Stomach (tissue), 9 donors: Measurements from ENCODE around the gene CXCR6. TPM values are rescaled to one million over a fixed set of nuclear protein-coding genes. Genes with fewer than 3 reads are reported as not detected.

ENCODE experiments used
- DNase-seq, 2 donors: peaks; one replicate each; pipeline versions ENCODE4 v3.0.0 to v3.0.0-alpha.2; 2013 to 2019
- H3K27ac ChIP-seq, 5 donors: fragments of 200-600 bp in 4 of 5; sonication (generic) in 4 of 5; one replicate each; pipeline ENCODE4 v1.5.1; 2013 to 2019; ENCODE audit warnings: mild to moderate bottlenecking in 1 of 5, moderate library complexity in 1 of 5
- H3K27me3 ChIP-seq, 3 donors: fragments of 200-600 bp; sonication (generic); one replicate each; pipeline ENCODE4 v1.5.1; 2017 to 2019; ENCODE audit warnings: mixed run types in 1 of 3
- H3K36me3 ChIP-seq, 4 donors: fragments of 200-600 bp; sonication (generic); 1 replicate in 3 of 4; 2 replicates in 1 of 4; pipeline ENCODE4 v1.5.1; 2016 to 2019
- H3K4me1 ChIP-seq, 4 donors: fragments of 200-600 bp; sonication (generic); one replicate each; pipeline ENCODE4 v1.5.1; 2016 to 2019
- H3K4me3 ChIP-seq, 4 donors: fragments of 200-600 bp; sonication (generic) in 3 of 4; one replicate each; pipeline ENCODE4 v1.5.1; 2016 to 2019; ENCODE audit warnings: mild to moderate bottlenecking in 1 of 4
- H3K9me3 ChIP-seq, 4 donors: fragments of 200-600 bp; sonication (generic); one replicate each; pipeline ENCODE4 v1.5.1; 2016 to 2019
- EP300 ChIP-seq: sonication (generic); formaldehyde crosslinking; IDR thresholded peaks from one replicate; pipeline ENCODE4 v1.6.1; 2017; ENCODE audit warnings: antibody characterized with exemption
- POLR2A ChIP-seq, 4 donors: fragments of 450-650 bp; IDR thresholded peaks; one replicate each; pipeline ENCODE4 v1.6.1; 2016; ENCODE audit warnings: antibody characterized with exemption in 4 of 4, control low read depth in 2 of 4, mild to moderate bottlenecking in 1 of 4, moderate library complexity in 1 of 4
- POLR2AphosphoS5 ChIP-seq, 3 donors: sonication (generic); formaldehyde crosslinking; IDR thresholded peaks; one replicate each; pipeline ENCODE4 v1.6.1; 2016; ENCODE audit warnings: antibody characterized with exemption in 3 of 3
- WGBS, 5 donors: extraction: QIAGEN DNeasy Blood & Tissue Kit in 3 of 5; methylation state at CpG; one replicate each; pipeline versions ENCODE4 v1.1.5 to v1.1.7; 2013 to 2018; 5-methylcytosine and 5-hydroxymethylcytosine counted together
- intact Hi-C: fragments of 100-400 bp; cut with DNase I; formaldehyde crosslinking; loops from one replicate; pipeline ENCODE4 v1.15.1; 2023; ENCODE audit warnings: low total_unique reads
- polyA plus RNA-seq, 3 donors: library from polyadenylated mRNA; stranded (reverse); fragments of 200-250 nt; gene quantifications; one replicate each; pipeline ENCODE4 v1.2.3, GENCODE V29; 2013
- total RNA-seq, 5 donors: library from RNA; depleted of rRNA; stranded (reverse); fragments of >200 nt; gene quantifications; one replicate each; pipeline versions ENCODE4 v1.1.0 to v1.2.3, GENCODE V29; 2014 to 2016
- TF ChIP-seq, protein P1 (sequence below), 7 experiments: fragments of 450-650 bp in 4 of 7; fragments of 200-600 bp in 3 of 7; sonication (generic) in 3 of 7; IDR thresholded peaks; one replicate each; pipeline ENCODE4 v1.5.1; 2016 to 2019; ENCODE audit warnings: antibody characterized with exemption in 7 of 7, control low read depth in 2 of 7, mild to moderate bottlenecking in 1 of 7
- donor health status: healthy with polysubstance abuse.
- donor health status: Bipolar disorder and iron deficiency.
- donor health status: healthy.

The CXCR6 gene
- total and polyA plus RNA-seq, 8 donors, result 0.31 to 14.8 (median 1.1) TPM; not detected in 3

GRCh38 chr3:45976191-45977091 lies 33.2 kb downstream of the CXCR6 start:
- Histone ChIP-seq H3K36me3 (peaks cover 43 to 93% (median 88%) of the 10 kb centered on the region in 4 donors), H3K4me1 (peaks cover 19 to 84% (median 51%) of the 10 kb centered on the region in 4 donors), H3K4me3 (no peak overlapping the region), H3K27ac (peak overlapping the region; percentile 48 to 83 (median 57)), H3K9me3 (no peaks in the 10 kb centered on the region), H3K27me3 (no peaks in the 10 kb centered on the region)
- intact Hi-C loops, result no loop called here
- WGBS, 5 donors, result 54 to 75% (median 64%) methylated on average over 6 of the region's 6 CpGs
- no peak for DNase-seq
- no peak for TF ChIP-seq POLR2AphosphoS5 (IDR thresholded peaks at IDR 0.05)
- TF ChIP-seq POLR2A (IDR thresholded peaks at IDR 0.05), result no peak
- no peak for TF ChIP-seq EP300
- TF ChIP-seq, protein P1, sequence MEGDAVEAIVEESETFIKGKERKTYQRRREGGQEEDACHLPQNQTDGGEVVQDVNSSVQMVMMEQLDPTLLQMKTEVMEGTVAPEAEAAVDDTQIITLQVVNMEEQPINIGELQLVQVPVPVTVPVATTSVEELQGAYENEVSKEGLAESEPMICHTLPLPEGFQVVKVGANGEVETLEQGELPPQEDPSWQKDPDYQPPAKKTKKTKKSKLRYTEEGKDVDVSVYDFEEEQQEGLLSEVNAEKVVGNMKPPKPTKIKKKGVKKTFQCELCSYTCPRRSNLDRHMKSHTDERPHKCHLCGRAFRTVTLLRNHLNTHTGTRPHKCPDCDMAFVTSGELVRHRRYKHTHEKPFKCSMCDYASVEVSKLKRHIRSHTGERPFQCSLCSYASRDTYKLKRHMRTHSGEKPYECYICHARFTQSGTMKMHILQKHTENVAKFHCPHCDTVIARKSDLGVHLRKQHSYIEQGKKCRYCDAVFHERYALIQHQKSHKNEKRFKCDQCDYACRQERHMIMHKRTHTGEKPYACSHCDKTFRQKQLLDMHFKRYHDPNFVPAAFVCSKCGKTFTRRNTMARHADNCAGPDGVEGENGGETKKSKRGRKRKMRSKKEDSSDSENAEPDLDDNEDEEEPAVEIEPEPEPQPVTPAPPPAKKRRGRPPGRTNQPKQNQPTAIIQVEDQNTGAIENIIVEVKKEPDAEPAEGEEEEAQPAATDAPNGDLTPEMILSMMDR (IDR thresholded peaks at IDR 0.05), result no peak

- no peaks in the 10 kb centered on the region for H3K9me3 ChIP-seq
- peak; percentile 91 to 96 for DNase-seq
- no peaks in the 10 kb centered on the region for H3K27me3 ChIP-seq
- peak overlapping the region; percentile 50 to 83 (median 53) for H3K27ac ChIP-seq
- TF ChIP-seq POLR2AphosphoS5 (IDR thresholded peaks at IDR 0.05), result peak in 2 of 3 donors; percentile 57 to 62
- TF ChIP-seq, protein P1 (IDR thresholded peaks at IDR 0.05), result no peak
- intact Hi-C loops, result no loop called here
- WGBS, 5 donors, result 47 to 73% (median 57%) methylated on average over 5 of the region's 5 CpGs
- H3K4me1 ChIP-seq, result peaks cover 19 to 84% (median 57%) of the 10 kb centered on the region in 4 donors
- peaks cover 52 to 93% (median 89%) of the 10 kb centered on the region in 4 donors for H3K36me3 ChIP-seq
- H3K4me3 ChIP-seq, result no peak overlapping the region
These were observed 34.9 kb downstream of the CXCR6 start for GRCh38 chr3:45978006-45978761.

DNA sequence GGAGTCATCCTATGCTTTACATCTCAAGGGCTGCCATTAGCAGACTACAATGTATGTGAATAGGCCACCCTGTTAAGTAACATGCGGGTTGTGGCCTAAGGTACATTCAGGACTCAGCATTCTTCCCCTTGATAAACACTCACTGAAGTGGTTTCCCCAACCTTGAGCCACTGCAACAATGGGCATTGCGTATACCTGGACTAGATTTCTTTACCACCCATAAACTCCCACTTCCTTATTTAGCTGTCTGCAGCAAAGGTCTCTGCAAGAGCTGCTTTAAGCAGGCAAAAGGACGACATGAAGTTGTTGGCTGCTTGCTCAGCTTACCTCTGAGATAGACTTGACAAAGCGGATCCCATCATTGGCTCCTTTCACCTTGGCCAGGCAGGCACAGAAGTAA lies 36.1 kb downstream of the CXCR6 start:
- no peak for DNase-seq
- WGBS, 5 donors, result 74 to 91% (median 78%) methylated on average over 4 of the region's 4 CpGs
- Histone ChIP-seq H3K36me3 (peaks cover 62 to 93% (median 91%) of the 10 kb centered on the region in 4 donors), H3K4me3 (no peak overlapping the region), H3K27me3 (no peaks in the 10 kb centered on the region), H3K4me1 (peaks cover 31 to 94% (median 69%) of the 10 kb centered on the region in 4 donors), H3K27ac (peak overlapping the region in 4 of 5 donors; percentile 50 to 83 (median 64)), H3K9me3 (no peaks in the 10 kb centered on the region)
- TF ChIP-seq POLR2A (IDR thresholded peaks at IDR 0.05) (no peak), POLR2AphosphoS5 (IDR thresholded peaks at IDR 0.05) (no peak), EP300 (no peak)
- TF ChIP-seq, protein P1 (IDR thresholded peaks at IDR 0.05), result no peak
- intact Hi-C loops, result no loop called here

DNA sequence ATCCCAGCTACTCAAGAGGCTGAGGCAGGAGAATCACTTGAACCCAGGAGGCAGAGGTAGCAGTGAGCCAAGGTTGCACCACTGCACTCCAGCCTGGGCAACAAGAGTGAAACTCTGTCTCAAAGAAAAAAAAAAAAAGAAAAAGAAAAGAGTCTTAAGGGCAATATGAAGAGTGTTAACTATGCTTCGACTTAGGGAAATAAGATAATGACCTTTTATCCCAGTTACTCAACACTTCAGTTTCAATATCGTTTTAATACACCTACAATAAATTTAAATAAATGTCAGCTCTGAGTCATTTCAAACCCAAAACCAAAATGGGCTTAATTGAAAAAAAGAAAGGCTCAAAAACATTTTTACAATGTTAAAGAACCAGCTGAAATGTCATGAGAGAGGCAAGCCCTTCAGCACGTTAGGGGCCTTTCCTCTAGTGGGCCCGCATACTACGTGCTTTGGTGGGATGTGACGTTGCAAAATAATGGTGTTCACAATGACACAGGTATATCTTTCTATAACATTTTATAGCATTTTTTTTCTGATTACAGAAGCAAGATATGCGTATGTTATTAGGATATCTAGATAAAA lies 37.1 kb downstream of the CXCR6 start:
- peaks cover 40 to 97% (median 77%) of the 10 kb centered on the region in 4 donors for H3K4me1 ChIP-seq
- no peak overlapping the region for H3K4me3 ChIP-seq
- no peak for DNase-seq
- H3K27ac ChIP-seq, result peak overlapping the region in 4 of 5 donors; percentile 50 to 83 (median 64)
- H3K27me3 ChIP-seq, result no peaks in the 10 kb centered on the region
- 70 to 83% (median 81%) methylated on average over 7 of the region's 7 CpGs for WGBS, 5 donors
- H3K9me3 ChIP-seq, result no peaks in the 10 kb centered on the region
- intact Hi-C loops, result no loop called here
- peaks cover 53 to 89% (median 84%) of the 10 kb centered on the region in 4 donors for H3K36me3 ChIP-seq
- TF ChIP-seq, protein P1 (IDR thresholded peaks at IDR 0.05), result no peak
- TF ChIP-seq EP300, result no peak
- no peak for TF ChIP-seq POLR2AphosphoS5 (IDR thresholded peaks at IDR 0.05)
- no peak for TF ChIP-seq POLR2A (IDR thresholded peaks at IDR 0.05)
